Bronchial epithelial cell (primary cell): ENCODE measurements around the gene DST. TPM values are rescaled to one million over a fixed set of nuclear protein-coding genes. Genes with fewer than 3 reads are reported as not detected.

ENCODE experiments used
- DNase-seq: peaks from one replicate; pipeline ENCODE4 v3.0.0-alpha.2; 2010; ENCODE audit warnings: low read depth
- FAIRE-seq: peaks from 2 replicates; lab custom pipeline; 2011; peaks lifted over from hg19 to GRCh38; lab: Jason Lieb, UNC
- H3K27me3 ChIP-seq: 2 replicates; pipeline ENCODE4 v1.5.1; 2011; ENCODE audit warnings: low read length; ENCODE audit not compliant: control insufficient read depth, insufficient read depth
- H3K36me3 ChIP-seq: 2 replicates; pipeline ENCODE4 v1.5.1; 2011; ENCODE audit warnings: low read length; ENCODE audit not compliant: control insufficient read depth, insufficient read depth
- H3K4me3 ChIP-seq: 2 replicates; pipeline ENCODE4 v1.5.1; 2011; ENCODE audit warnings: mild to moderate bottlenecking, low read depth, low read length, control low read depth
- CTCF ChIP-seq: IDR thresholded peaks from 2 replicates; pipeline ENCODE4 v1.5.1; 2011; ENCODE audit warnings: mild to moderate bottlenecking, moderate library complexity, low read length, control low read depth, inconsistent platforms; ENCODE audit not compliant: insufficient read depth, severe bottlenecking
- total RNA-seq: library from RNA; depleted of rRNA; stranded (reverse); fragments of >200 nt; gene quantifications from 2 replicates; pipeline ENCODE4 v1.2.1, GENCODE V29; 2014

Gene DST
- total RNA-seq, 1 donor from 2014 or later = 450 TPM

GRCh38 chr6:56549014-56549413 is 93.7 kb downstream of the DST start:
- no peak for FAIRE-seq
- H3K4me3 ChIP-seq = no peak overlapping the region
- peaks cover 1% of the 10 kb centered on the region for H3K36me3 ChIP-seq
- peak; percentile 13 for TF ChIP-seq CTCF
- peak; percentile 21 for DNase-seq
- H3K27me3 ChIP-seq = no peaks in the 10 kb centered on the region

GRCh38 chr6:56547687-56548086 is 95.0 kb downstream of the DST start:
- no peak for DNase-seq
- H3K27me3 ChIP-seq = no peaks in the 10 kb centered on the region
- no peak for TF ChIP-seq CTCF
- FAIRE-seq = no peak
- no peak overlapping the region for H3K4me3 ChIP-seq
- peaks cover 1% of the 10 kb centered on the region for H3K36me3 ChIP-seq

GRCh38 chr6:56542364-56543331 is 100.0 kb downstream of the DST start:
- peak; percentile 98 for DNase-seq
- peak; percentile 96 for FAIRE-seq
- Histone ChIP-seq H3K27me3 (no peaks in the 10 kb centered on the region), H3K4me3 (peak overlapping the region; percentile 57), H3K36me3 (no peaks in the 10 kb centered on the region)
- peak; percentile 47 for TF ChIP-seq CTCF

- TF ChIP-seq CTCF = no peak
- Histone ChIP-seq H3K4me3 (peak overlapping the region; percentile 57), H3K36me3 (no peaks in the 10 kb centered on the region), H3K27me3 (no peaks in the 10 kb centered on the region)
- no peak for FAIRE-seq
- peak; percentile 18 for DNase-seq
Observed at GRCh38 chr6:56541741-56542360, 100.8 kb downstream of the DST start.

GRCh38 chr6:56541030-56541600 is 101.6 kb downstream of the DST start:
- no peak for TF ChIP-seq CTCF
- Histone ChIP-seq H3K27me3 (no peaks in the 10 kb centered on the region), H3K4me3 (peak overlapping the region; percentile 57), H3K36me3 (peaks cover 1% of the 10 kb centered on the region)
- DNase-seq = peak; percentile 30
- FAIRE-seq = peak; percentile 92
